ENCODE results near the gene PPP6R2.
A peak's percentile ranks its signal among the peaks of the same experiment; 100 is the strongest.

Gene PPP6R2

DNA sequence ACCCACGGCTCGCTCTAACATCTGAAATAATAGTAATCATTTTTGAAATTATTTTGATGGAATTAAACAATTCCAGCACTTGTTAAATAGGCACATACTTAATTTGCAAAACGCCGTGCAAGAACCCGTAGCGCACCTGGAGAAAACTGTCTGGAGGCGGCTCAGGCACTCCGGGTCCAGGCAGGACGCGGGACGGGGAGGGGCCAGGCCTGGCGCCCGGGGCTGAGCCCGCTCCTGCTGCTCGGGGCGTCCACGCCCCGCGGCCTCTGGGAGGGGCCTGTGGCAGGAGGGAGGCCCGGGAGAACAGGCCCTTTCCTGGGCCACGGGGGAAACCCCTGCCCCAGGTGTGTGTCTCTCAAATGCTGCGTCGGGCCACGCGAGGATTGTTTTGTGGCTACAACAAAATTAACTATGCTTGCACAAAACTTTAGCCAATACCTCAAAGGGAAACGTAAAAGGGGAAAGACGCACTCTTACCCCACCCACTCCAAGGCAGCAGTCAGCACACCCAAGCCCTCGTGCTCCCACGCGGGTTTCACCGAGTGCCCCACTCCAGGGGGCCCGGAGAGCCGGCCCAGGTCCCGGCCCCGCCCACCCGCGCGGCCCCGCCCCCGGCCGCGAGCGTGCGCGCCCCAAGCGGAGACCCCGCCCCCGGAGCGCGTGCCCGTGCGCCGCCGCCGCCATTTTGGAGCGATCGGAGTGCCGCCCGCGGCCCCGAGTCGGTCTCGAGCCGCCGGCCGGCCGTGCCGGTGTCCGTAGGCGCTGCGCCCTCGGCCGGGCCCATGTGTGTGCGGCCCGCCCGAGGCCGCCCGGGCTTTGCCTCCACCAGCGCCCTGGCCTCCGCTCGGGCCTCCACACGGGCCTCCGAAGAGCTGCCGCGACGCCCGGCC, at the start of gene PPP6R2:
TSS of gene PPP6R2 (plus strand) at position 677 of the 890 bp plus-strand sequence. CDS start 50,582 bp downstream, outside the sequence.
- DNase-seq = peak; percentile 53

- DNase-seq = no peak
These were observed 49.4 kb upstream of the PPP6R2 start for GRCh38 chr22:50293441-50294318.

- DNase-seq = no peak
These were observed 48.8 kb upstream of the PPP6R2 start for GRCh38 chr22:50294319-50294656.

DNA sequence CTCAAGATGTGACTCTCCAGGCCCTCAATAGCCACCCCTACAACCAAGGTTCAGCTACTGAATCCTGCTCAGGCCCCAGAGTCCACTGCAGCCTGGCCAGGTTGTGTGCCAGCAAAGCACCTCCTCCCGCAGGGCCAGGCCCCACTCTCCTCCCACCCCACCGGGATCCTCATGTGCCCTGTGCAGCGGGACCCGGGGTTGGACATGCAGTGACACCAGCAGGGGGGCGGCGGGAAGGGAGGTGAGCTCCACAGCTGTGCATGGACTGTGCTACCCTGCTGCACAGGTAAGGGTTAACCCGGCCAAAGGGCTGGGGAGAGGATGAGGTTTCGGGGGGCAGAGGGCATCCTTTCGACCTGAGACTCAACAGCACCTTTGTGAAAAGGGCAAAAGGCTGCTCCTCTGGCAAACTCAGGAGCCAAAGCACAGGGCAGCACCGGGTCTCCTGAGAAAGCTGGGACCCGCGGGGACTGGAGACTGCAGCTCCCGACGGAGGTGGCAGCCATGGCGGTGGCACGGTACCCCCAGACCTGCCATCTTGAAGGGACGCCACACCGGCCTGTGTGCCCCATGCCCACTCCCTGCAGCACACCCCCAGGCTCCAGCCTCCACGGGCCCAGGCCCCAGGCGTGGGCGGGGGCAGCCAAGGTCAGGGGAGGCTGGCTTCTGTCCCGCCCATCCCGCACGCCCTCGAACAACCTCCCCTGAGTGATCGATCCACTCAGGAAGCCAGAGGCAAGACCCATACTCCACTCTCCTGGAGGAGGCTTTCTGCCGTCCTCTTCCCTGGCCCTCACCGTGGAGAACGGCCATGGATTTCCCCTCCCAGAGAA, 46.3 kb upstream of the PPP6R2 start:
- DNase-seq = no peak

DNA sequence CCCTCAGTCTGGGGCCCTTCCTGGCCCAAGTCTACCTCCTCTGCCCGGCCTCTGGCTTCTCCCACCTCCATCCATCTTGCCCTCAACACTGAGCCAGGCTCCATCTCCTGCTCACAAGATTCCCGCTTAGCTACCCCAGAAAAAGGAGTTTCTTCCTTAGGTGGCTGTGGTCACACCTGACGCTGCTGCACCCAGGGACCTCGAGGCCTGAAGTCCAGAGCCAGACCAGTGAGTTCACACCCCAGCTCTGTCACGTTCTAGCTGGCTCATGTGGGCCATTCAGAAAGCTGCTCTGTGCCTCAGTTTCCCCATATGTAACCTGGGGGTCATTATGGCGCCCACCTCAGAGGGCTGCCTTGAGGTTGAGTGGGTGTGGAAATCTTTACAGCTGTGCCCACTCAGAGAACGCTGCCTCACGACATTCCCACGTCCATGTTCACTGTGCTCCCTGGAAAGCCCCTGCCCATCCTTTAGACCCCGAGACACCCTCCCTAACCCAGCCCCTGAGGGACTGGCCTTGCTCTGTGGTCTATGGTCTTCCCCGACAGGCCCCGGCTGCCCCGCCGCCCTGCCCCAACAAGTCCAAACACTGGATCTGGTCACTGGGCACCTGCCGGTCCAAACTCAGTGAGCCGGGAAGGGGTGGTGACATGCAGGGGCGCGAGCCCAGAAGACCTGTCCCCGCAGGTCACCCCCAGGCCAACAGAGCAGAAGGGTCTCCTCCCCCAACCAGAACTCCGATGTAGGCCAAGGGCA, 45.4 kb upstream of the PPP6R2 start:
- DNase-seq = no peak

DNA sequence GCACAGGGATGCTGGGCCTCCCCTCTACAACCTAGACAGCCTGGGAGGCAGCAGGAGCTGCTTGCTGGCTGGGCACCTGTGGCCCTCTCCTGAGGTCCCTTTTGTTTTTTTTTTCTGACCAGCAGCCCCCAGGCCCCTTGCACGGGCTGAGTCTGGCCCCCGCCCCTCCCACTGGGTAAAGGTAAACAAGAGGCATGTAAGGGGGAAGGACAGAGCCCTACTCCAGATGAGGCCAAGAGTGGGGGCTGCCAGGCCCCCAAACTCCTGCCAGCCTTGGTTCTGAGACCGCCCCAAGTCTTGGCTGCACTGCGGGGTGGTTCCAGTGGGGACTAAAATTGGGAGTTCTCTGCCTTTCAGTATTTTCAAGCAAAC, 44.9 kb upstream of the PPP6R2 start:
- no peak for DNase-seq

- DNase-seq = no peak
These were observed 44.0 kb upstream of the PPP6R2 start for GRCh38 chr22:50298937-50299784.

- DNase-seq = no peak
These were observed 43.1 kb upstream of the PPP6R2 start for GRCh38 chr22:50299785-50300619.

- no peak for DNase-seq
These were observed 42.4 kb upstream of the PPP6R2 start for GRCh38 chr22:50300620-50301257.

- no peak for DNase-seq
These were observed 41.5 kb upstream of the PPP6R2 start for GRCh38 chr22:50301581-50301991.

DNA sequence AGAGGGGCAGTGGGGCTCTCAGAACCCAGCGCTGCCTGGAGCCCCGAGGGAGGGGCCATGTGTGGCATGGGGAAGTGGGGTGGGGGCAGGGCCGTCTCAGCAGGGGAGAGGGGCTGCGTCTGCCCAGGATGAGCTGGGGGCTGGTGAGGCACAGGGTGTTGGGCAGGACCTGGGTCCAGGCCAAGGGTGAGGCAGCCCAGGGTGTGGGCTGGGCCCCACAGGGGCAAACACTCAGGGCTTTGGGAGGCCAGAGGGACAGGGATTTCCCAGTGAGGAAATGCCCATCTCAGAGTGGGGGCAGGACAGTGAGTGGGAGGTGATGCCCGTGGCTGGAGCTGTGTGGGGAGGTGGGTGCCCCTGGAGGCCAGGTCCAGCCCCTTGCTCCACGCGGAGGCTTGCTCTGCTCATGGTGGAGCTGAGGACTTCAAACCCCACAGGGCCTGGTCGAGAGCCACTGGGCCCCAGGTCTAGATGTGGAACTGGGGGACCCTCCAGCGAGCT, 41.0 kb upstream of the PPP6R2 start:
- no peak for DNase-seq

- no peak for DNase-seq
These were observed 40.6 kb upstream of the PPP6R2 start for GRCh38 chr22:50302564-50302963.

- no peak for DNase-seq
These were observed 39.6 kb upstream of the PPP6R2 start for GRCh38 chr22:50303515-50303847.

GRCh38 chr22:50303848-50304527, 39.1 kb upstream of the PPP6R2 start:
- no peak for DNase-seq

GRCh38 chr22:50304528-50305392, 38.4 kb upstream of the PPP6R2 start:
- peak; percentile 83 for DNase-seq

- peak; percentile 77 for DNase-seq
These were observed 37.7 kb upstream of the PPP6R2 start for GRCh38 chr22:50305393-50305922.

DNA sequence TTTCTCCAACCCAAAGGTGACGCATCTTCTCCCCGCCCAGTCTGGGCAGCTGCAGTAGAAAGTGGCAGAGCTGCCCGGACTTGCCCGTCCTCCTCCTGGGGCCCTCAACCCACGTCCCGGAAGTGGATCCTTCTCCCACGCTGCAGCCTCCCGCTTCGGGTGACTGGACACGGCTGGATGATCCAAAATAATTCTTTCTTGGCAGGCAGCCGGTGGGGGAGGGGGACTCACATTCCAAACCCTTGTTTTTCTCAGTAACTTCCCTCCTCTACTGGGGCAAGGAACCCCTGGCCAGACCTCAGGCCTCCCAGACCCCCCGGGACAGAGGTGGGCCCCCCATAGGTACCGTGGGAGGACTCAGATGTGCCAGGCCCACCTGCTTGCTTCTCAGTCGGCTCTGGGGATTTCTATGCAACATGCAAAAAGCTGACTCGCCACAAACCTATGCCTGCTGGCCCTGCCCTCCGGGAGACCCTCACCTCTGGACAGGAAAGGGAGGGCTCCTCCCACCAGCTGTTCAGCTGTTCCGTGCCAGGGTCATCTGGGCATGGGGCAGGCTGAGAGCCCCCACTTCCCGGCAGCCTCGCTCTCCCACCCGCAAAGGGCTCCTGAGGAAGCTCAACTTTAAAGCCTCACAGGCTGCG, 37.1 kb upstream of the PPP6R2 start:
- peak; percentile 89 for DNase-seq

Data from NCI-H1694 (cell line).